Measurements from ENCODE around the gene MMP20. TPM values are rescaled to one million over a fixed set of nuclear protein-coding genes. Genes with fewer than 3 reads are reported as not detected.

MMP20 gene
- total RNA-seq, 2 experiments from 2014 or later = not detected

DNA sequence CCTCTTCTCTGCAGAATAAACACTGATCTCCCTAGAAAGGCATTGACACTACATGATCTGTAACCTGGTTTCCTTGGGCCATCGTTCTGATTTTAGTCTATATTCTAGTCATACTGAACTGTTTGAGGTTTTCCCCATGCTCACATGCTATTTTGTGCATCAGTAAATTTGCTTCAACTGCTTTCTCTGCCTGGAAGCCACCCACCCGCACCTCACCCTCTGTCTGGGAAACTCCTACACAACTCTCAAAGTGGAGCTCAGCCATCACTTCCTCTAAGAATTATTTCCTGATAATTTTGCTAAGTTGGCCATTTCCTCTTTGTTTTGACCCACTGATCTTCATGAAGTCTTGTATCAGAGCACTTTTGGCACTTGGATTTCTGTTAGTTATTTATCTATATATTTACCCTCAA is 36.1 kb downstream of the MMP20 start:
- TF ChIP-seq, protein P1, sequence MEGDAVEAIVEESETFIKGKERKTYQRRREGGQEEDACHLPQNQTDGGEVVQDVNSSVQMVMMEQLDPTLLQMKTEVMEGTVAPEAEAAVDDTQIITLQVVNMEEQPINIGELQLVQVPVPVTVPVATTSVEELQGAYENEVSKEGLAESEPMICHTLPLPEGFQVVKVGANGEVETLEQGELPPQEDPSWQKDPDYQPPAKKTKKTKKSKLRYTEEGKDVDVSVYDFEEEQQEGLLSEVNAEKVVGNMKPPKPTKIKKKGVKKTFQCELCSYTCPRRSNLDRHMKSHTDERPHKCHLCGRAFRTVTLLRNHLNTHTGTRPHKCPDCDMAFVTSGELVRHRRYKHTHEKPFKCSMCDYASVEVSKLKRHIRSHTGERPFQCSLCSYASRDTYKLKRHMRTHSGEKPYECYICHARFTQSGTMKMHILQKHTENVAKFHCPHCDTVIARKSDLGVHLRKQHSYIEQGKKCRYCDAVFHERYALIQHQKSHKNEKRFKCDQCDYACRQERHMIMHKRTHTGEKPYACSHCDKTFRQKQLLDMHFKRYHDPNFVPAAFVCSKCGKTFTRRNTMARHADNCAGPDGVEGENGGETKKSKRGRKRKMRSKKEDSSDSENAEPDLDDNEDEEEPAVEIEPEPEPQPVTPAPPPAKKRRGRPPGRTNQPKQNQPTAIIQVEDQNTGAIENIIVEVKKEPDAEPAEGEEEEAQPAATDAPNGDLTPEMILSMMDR (IDR thresholded peaks at IDR 0.05) = no peak
- POLR2A ChIA-PET = no interaction called here
- H3K27ac Mint-ChIP-seq = no peak overlapping the region
- CTCF ChIA-PET = no interaction called here
- H3K27me3 Mint-ChIP-seq = no peaks in the 10 kb centered on the region
- ATAC-seq = peak; percentile 68
- no peak overlapping the region for H3K4me3 Mint-ChIP-seq
- H3K4me1 Mint-ChIP-seq (ENCODE audit: low read depth) = peaks cover 9% of the 10 kb centered on the region
- intact Hi-C loops (cut with micrococcal nuclease) = no loop called here
- H3K36me3 Mint-ChIP-seq (ENCODE audit: low read depth) = no peaks in the 10 kb centered on the region
- peak; percentile 61 for DNase-seq
- no peaks in the 10 kb centered on the region for H3K9me3 Mint-ChIP-seq

DNA sequence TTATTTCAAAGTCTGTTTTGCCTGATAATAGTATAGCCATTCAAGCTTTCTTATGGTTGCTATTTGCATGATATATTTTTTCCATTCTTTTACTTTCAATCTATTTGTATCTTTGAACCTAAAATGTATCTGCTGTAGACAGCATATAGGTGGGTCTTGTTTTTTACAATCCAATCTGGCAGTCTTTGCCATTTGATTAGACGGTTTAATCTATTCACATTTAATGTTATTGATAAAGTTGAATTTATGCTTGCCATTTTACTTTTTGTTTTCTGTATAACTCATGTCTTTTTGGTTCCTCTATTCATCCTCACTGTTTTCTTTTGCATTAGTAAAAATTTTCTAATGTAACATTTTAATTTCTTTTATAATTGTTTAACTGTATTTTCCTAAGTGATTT is 37.4 kb downstream of the MMP20 start:
- DNase-seq = no peak
- TF ChIP-seq, protein P1 (IDR thresholded peaks at IDR 0.05) = no peak
- H3K9me3 Mint-ChIP-seq = no peaks in the 10 kb centered on the region
- ATAC-seq = no peak
- intact Hi-C loops (cut with micrococcal nuclease) = no loop called here
- H3K4me1 Mint-ChIP-seq (ENCODE audit: low read depth) = peaks cover 9% of the 10 kb centered on the region
- CTCF ChIA-PET = no interaction called here
- POLR2A ChIA-PET = no interaction called here
- no peak overlapping the region for H3K27ac Mint-ChIP-seq
- H3K4me3 Mint-ChIP-seq = no peak overlapping the region
- no peaks in the 10 kb centered on the region for H3K27me3 Mint-ChIP-seq
- no peaks in the 10 kb centered on the region for H3K36me3 Mint-ChIP-seq (ENCODE audit: low read depth)

DNA sequence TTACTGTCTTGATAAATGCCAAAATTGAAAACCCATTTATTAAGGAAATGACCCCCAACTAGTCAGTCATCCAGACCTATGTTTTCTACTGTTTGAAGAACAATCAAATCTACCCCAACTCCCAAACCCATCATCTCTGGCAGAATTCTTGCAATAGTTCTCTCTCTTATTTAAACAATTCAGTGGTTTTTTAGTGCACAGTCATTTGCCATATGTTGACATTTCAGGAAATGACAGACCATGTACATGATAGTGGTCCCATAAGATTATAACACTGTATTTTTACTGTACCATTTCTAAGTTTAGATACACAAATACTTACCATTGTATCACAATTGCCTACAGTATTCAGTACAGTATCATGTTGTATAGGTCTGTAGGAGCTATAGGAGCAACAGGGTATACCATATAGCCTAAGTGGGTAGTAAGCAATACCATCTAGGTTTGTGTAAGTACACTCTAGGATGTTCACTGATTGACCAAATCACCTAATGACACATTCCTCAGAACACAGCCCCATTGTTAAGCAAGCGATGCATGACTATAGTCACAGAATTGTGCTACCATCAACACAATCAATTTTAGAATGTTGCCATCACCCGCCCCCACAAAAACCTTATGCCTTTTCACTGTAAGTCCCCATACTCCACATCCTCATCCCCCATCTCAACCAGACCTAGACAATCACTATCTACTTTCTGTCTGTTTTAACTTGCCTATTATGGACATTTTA is 41.8 kb downstream of the MMP20 start:
- H3K9me3 Mint-ChIP-seq = no peaks in the 10 kb centered on the region
- H3K27ac Mint-ChIP-seq = no peak overlapping the region
- peaks cover 8% of the 10 kb centered on the region for H3K4me1 Mint-ChIP-seq (ENCODE audit: low read depth)
- intact Hi-C loops (cut with micrococcal nuclease) = no loop called here
- H3K27me3 Mint-ChIP-seq = no peaks in the 10 kb centered on the region
- DNase-seq (no peak), ATAC-seq (peak; percentile 37)
- ChIA-PET POLR2A (no interaction called here), CTCF (no interaction called here)
- H3K36me3 Mint-ChIP-seq (ENCODE audit: low read depth) = no peaks in the 10 kb centered on the region
- TF ChIP-seq, protein P1 (IDR thresholded peaks at IDR 0.05) = no peak
- H3K4me3 Mint-ChIP-seq = no peak overlapping the region

DNA sequence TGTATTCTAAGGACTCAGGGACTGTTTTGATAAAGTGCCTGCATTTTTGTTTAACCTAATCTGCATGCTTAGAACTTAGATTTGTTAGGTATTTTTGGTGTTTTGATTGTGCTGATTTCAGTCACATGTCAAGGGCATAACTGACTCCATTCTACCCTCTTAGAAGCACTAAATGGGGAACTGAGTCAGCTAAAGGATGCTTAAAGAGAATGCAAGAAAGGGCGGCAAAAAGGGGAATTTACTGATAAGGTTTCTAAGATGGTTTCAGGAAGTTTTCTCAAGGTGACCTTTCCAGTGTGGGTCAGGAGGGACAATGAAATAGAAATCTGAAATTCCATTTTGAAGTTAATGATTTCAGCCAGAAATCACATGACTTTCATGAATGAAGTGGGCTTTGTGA is 43.0 kb downstream of the MMP20 start:
- ChIA-PET POLR2A (no interaction called here), CTCF (no interaction called here)
- TF ChIP-seq, protein P1 (IDR thresholded peaks at IDR 0.05) = no peak
- Mint-ChIP-seq H3K4me3 (no peak overlapping the region), H3K27ac (no peak overlapping the region), H3K9me3 (no peaks in the 10 kb centered on the region), H3K4me1 (ENCODE audit: low read depth) (peaks cover 14% of the 10 kb centered on the region), H3K27me3 (no peaks in the 10 kb centered on the region), H3K36me3 (ENCODE audit: low read depth) (no peaks in the 10 kb centered on the region)
- no peak for DNase-seq
- intact Hi-C loops (cut with micrococcal nuclease) = no loop called here
- no peak for ATAC-seq

DNA sequence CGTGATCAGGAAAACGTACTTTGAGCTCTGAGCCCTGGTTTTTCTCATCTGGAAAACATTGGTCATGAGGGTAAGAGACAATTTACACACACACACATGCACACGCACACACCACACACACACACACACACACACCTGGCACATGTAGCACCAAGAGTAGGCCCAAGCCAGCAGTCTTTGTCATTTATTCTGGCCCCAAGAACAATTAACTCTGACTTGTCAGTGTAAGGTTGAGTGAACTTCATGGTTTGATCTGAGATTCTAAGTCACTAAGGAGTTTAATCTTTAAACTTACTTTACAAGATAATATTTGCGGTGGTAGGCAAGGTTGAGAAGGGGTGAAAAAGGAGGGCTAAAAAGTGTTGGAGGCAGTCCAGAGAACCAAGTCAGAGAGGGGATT is 44.1 kb downstream of the MMP20 start:
- H3K27ac Mint-ChIP-seq = no peak overlapping the region
- H3K27me3 Mint-ChIP-seq = no peaks in the 10 kb centered on the region
- H3K4me1 Mint-ChIP-seq (ENCODE audit: low read depth) = peaks cover 22% of the 10 kb centered on the region
- H3K9me3 Mint-ChIP-seq = peaks cover 3% of the 10 kb centered on the region
- no peak overlapping the region for H3K4me3 Mint-ChIP-seq
- TF ChIP-seq, protein P1 (IDR thresholded peaks at IDR 0.05) = no peak
- H3K36me3 Mint-ChIP-seq (ENCODE audit: low read depth) = no peaks in the 10 kb centered on the region
- ATAC-seq (no peak), DNase-seq (no peak)
- POLR2A ChIA-PET = interaction anchor here (0.6 kb wide), 1 partner anchor 459 kb away, joined by 3 read pairs; no protein-coding TSS in a partner anchor
- intact Hi-C loops (cut with micrococcal nuclease) = no loop called here
- CTCF ChIA-PET = interaction anchor here (1.0 kb wide), 1 partner anchor 11 kb away, joined by 3 read pairs; no protein-coding TSS in a partner anchor
